Neural progenitor cell (in vitro differentiated cells): ENCODE results near the gene CENPN. TPM values are rescaled to one million over a fixed set of nuclear protein-coding genes. Genes with fewer than 3 reads are reported as not detected.

Source experiments
- DNase-seq: peaks from one replicate; pipeline ENCODE4 v3.0.0-alpha.2; 2016; ENCODE audit warnings: low spot score
- H2AFZ ChIP-seq: fragments of 200-600 bp; sonication (generic); replicated peaks from 2 replicates; pipeline ENCODE4 v1.6.1; 2016; ENCODE audit warnings: antibody characterized with exemption
- H3F3A ChIP-seq: fragments of 200-600 bp; sonication (generic); 2 replicates; pipeline ENCODE4 v1.6.1; 2016; ENCODE audit warnings: antibody characterized with exemption, low read depth
- H3K27ac ChIP-seq: fragments of 200-600 bp; sonication (generic); 2 replicates; pipeline ENCODE4 v1.5.1; 2016; ENCODE audit warnings: mild to moderate bottlenecking
- H3K27me3 ChIP-seq: fragments of 200-600 bp; sonication (generic); 2 replicates; pipeline ENCODE4 v1.6.1; 2016; ENCODE audit warnings: mild to moderate bottlenecking, moderate library complexity
- H3K36me3 ChIP-seq: fragments of 200-600 bp; sonication (generic); 2 replicates; pipeline ENCODE4 v1.5.1; 2016
- H3K4me1 ChIP-seq: fragments of 200-600 bp; sonication (generic); 2 replicates; pipeline ENCODE4 v1.6.1; 2016; ENCODE audit warnings: mixed run types
- H3K4me2 ChIP-seq: fragments of 200-600 bp; sonication (generic); 2 replicates; pipeline ENCODE4 v1.6.1; 2016
- H3K4me3 ChIP-seq: fragments of 200-600 bp; sonication (generic); 2 replicates; pipeline ENCODE4 v1.5.1; 2016
- H3K79me2 ChIP-seq: fragments of 200-600 bp; sonication (generic); 2 replicates; pipeline ENCODE4 v1.6.1; 2016; ENCODE audit warnings: low read depth
- H3K9ac ChIP-seq: fragments of 200-600 bp; sonication (generic); 2 replicates; pipeline ENCODE4 v1.6.1; 2016
- H3K9me3 ChIP-seq: fragments of 200-600 bp; sonication (generic); 2 replicates; pipeline ENCODE4 v1.5.1; 2016; ENCODE audit warnings: low read depth
- H4K20me1 ChIP-seq: fragments of 200-600 bp; sonication (generic); 2 replicates; pipeline ENCODE4 v1.6.1; 2016; ENCODE audit warnings: low read depth
- H3K27ac Mint-ChIP-seq: 3 replicates; pipeline ENCODE4 v1.8.0; 2021; ENCODE audit warnings: mixed read lengths
- H3K27me3 Mint-ChIP-seq: 2 replicates; pipeline ENCODE4 v1.8.0; 2022; ENCODE audit warnings: low read depth, mild to moderate bottlenecking, inconsistent platforms, moderate library complexity, mixed read lengths; ENCODE audit not compliant: insufficient read depth
- H3K36me3 Mint-ChIP-seq: 3 replicates; pipeline ENCODE4 v1.8.0; 2021; ENCODE audit warnings: mixed read lengths
- H3K4me1 Mint-ChIP-seq: 3 replicates; pipeline ENCODE4 v1.8.0; 2021; ENCODE audit warnings: mixed read lengths
- H3K4me3 Mint-ChIP-seq: 3 replicates; pipeline ENCODE4 v1.8.0; 2021; ENCODE audit warnings: mild to moderate bottlenecking, moderate library complexity, mixed read lengths
- H3K9me3 Mint-ChIP-seq: 3 replicates; pipeline ENCODE4 v1.8.0; 2020; ENCODE audit warnings: mixed read lengths
- CTCF ChIP-seq: fragments of 200-600 bp; sonication (generic); IDR thresholded peaks from 2 replicates; pipeline ENCODE4 v1.5.1; 2017; ENCODE audit warnings: antibody characterized with exemption, mild to moderate bottlenecking
- EZH2 ChIP-seq: fragments of 200-600 bp; sonication (generic); IDR thresholded peaks from 2 replicates; pipeline ENCODE4 v1.6.1; 2017; ENCODE audit warnings: antibody characterized with exemption, mild to moderate bottlenecking, moderate library complexity
- EZH2phosphoT487 ChIP-seq: fragments of 200-600 bp; sonication (generic); IDR thresholded peaks from 2 replicates; pipeline ENCODE4 v1.6.1; 2017; ENCODE audit warnings: antibody characterized with exemption
- total RNA-seq: library from RNA; depleted of rRNA; stranded (reverse); fragments of >200 nt; gene quantifications from 2 replicates; pipeline ENCODE4 v1.2.3, GENCODE V29; 2015; ENCODE audit warnings: low replicate concordance

Gene CENPN
- total RNA-seq, result 76.8 and 111 TPM in 2 replicates

GRCh38 chr16:81006813-81007695 lies at the start of gene CENPN, which contains the start of gene CMC2:
CENPN (plus strand) TSS chr16:81007214; CDS start chr16:81011940, 4,726 bp downstream.
CMC2 (minus strand) TSS chr16:81006885; CDS start chr16:80997394, 9,491 bp downstream.
- TF ChIP-seq CTCF, result no peak
- no peak for TF ChIP-seq EZH2phosphoT487
- TF ChIP-seq EZH2, result no peak
- Histone ChIP-seq H3K4me1 (peaks cover 17% of the 10 kb centered on the region), H2AFZ (peak within 1 kb of the TSS; percentile 100), H3K4me2 (peak within 1 kb of the TSS; percentile 79), H3K79me2 (peaks cover 92% of the 10 kb centered on the region), H3K9ac (peak within 1 kb of the TSS; percentile 100), H3K9me3 (no peaks in the 10 kb centered on the region), H3K27me3 (no peaks in the 10 kb centered on the region), H3K4me3 (peak within 1 kb of the TSS; percentile 76), H3K27ac (peak within 1 kb of the TSS; percentile 100), H3K36me3 (peaks cover 4% of the 10 kb centered on the region), H4K20me1 (peaks cover 45% of the 10 kb centered on the region), H3F3A (peaks cover 10% of the 10 kb centered on the region)
- Mint-ChIP-seq H3K4me3 (peak within 1 kb of the TSS; percentile 99), H3K27me3 (peaks cover 3% of the 10 kb centered on the region), H3K27ac (peak within 1 kb of the TSS; percentile 100), H3K36me3 (peaks cover 8% of the 10 kb centered on the region), H3K4me1 (peaks cover 35% of the 10 kb centered on the region), H3K9me3 (no peaks in the 10 kb centered on the region)
- peak; percentile 99 for DNase-seq

GRCh38 chr16:80958284-80958683 lies 48.7 kb upstream of the CENPN start:
- H3K27me3 Mint-ChIP-seq, result no peaks in the 10 kb centered on the region
- TF ChIP-seq EZH2 (no peak), CTCF (no peak), EZH2phosphoT487 (no peak)
- H3K79me2 ChIP-seq, result no peaks in the 10 kb centered on the region
- no peak overlapping the region for H2AFZ ChIP-seq
- H3K9me3 ChIP-seq, result peaks cover 13% of the 10 kb centered on the region
- no peaks in the 10 kb centered on the region for H3K36me3 ChIP-seq
- H3K4me3 ChIP-seq, result no peak overlapping the region
- peaks cover 12% of the 10 kb centered on the region for H3K36me3 Mint-ChIP-seq
- H3K27ac Mint-ChIP-seq, result no peak overlapping the region
- peaks cover 34% of the 10 kb centered on the region for H3K9me3 Mint-ChIP-seq
- no peaks in the 10 kb centered on the region for H3K4me1 ChIP-seq
- H4K20me1 ChIP-seq, result no peaks in the 10 kb centered on the region
- H3F3A ChIP-seq, result no peaks in the 10 kb centered on the region
- no peak overlapping the region for H3K4me2 ChIP-seq
- no peaks in the 10 kb centered on the region for H3K27me3 ChIP-seq
- no peak overlapping the region for H3K4me3 Mint-ChIP-seq
- H3K4me1 Mint-ChIP-seq, result no peaks in the 10 kb centered on the region
- no peak overlapping the region for H3K27ac ChIP-seq
- H3K9ac ChIP-seq, result no peak overlapping the region
- no peak for DNase-seq

GRCh38 chr16:80962879-80963278 lies 44.1 kb upstream of the CENPN start:
- Mint-ChIP-seq H3K27me3 (no peaks in the 10 kb centered on the region), H3K9me3 (peaks cover 26% of the 10 kb centered on the region), H3K4me1 (no peaks in the 10 kb centered on the region), H3K4me3 (no peak overlapping the region), H3K27ac (no peak overlapping the region), H3K36me3 (peaks cover 12% of the 10 kb centered on the region)
- DNase-seq, result no peak
- no peak overlapping the region for H3K27ac ChIP-seq
- H3F3A ChIP-seq, result peaks cover 2% of the 10 kb centered on the region
- no peak overlapping the region for H3K4me2 ChIP-seq
- no peaks in the 10 kb centered on the region for H3K36me3 ChIP-seq
- TF ChIP-seq EZH2, result no peak
- no peak for TF ChIP-seq CTCF
- no peak for TF ChIP-seq EZH2phosphoT487
- H2AFZ ChIP-seq, result no peak overlapping the region
- no peaks in the 10 kb centered on the region for H3K79me2 ChIP-seq
- H3K4me3 ChIP-seq, result no peak overlapping the region
- H4K20me1 ChIP-seq, result no peaks in the 10 kb centered on the region
- H3K9me3 ChIP-seq, result peaks cover 6% of the 10 kb centered on the region
- H3K9ac ChIP-seq, result no peak overlapping the region
- no peaks in the 10 kb centered on the region for H3K27me3 ChIP-seq
- no peaks in the 10 kb centered on the region for H3K4me1 ChIP-seq
